Parathyroid adenoma (tissue), 2 donors: ENCODE data around the gene NT5DC3.

Experiments
- H2AFZ ChIP-seq: fragments of 300-600 bp; sonication (generic); one replicate; pipeline ENCODE4 v1.7.0; 2017; ENCODE audit warnings: antibody characterized with exemption, mild to moderate bottlenecking
- H3K27ac ChIP-seq: fragments of 300-600 bp; sonication (generic); one replicate; pipeline ENCODE4 v1.7.0; 2017
- H3K27me3 ChIP-seq: fragments of 300-600 bp; sonication (generic); one replicate; pipeline ENCODE4 v1.7.0; 2017; ENCODE audit warnings: low read length; ENCODE audit not compliant: control insufficient read depth, insufficient read depth
- H3K36me3 ChIP-seq: fragments of 300-600 bp; sonication (generic); one replicate; pipeline ENCODE4 v1.7.0; 2017; ENCODE audit warnings: low read length; ENCODE audit not compliant: control insufficient read depth, insufficient read depth
- H3K4me1 ChIP-seq: fragments of 300-600 bp; sonication (generic); one replicate; pipeline ENCODE4 v1.7.0; 2017; ENCODE audit warnings: control low read depth
- H3K4me2 ChIP-seq: fragments of 300-600 bp; sonication (generic); one replicate; pipeline ENCODE4 v1.7.0; 2017; ENCODE audit warnings: low read length
- H3K4me3 ChIP-seq: fragments of 300-600 bp; sonication (generic); one replicate; pipeline ENCODE4 v1.7.0; 2017; ENCODE audit warnings: low read depth, low read length
- H3K79me2 ChIP-seq: fragments of 300-600 bp; sonication (generic); one replicate; pipeline ENCODE4 v1.7.0; 2017; ENCODE audit warnings: control low read depth
- H3K9ac ChIP-seq: fragments of 300-600 bp; sonication (generic); one replicate; pipeline ENCODE4 v1.7.0; 2017; ENCODE audit warnings: mild to moderate bottlenecking
- H3K9me3 ChIP-seq: fragments of 300-600 bp; sonication (generic); one replicate; pipeline ENCODE4 v1.7.0; 2017; ENCODE audit warnings: low read length; ENCODE audit not compliant: control insufficient read depth
- CTCF ChIP-seq: fragments of 300-600 bp; sonication (generic); IDR thresholded peaks from one replicate; pipeline ENCODE4 v1.7.0; 2017; ENCODE audit warnings: antibody characterized with exemption, mild to moderate bottlenecking
- donor health status: primary hyperparathyroidism.

Gene NT5DC3

GRCh38 chr12:103794309-103795213 is 46.5 kb downstream of the NT5DC3 start:
- no peak for TF ChIP-seq CTCF
- Histone ChIP-seq H3K9ac (no peak overlapping the region), H2AFZ (no peak overlapping the region), H3K36me3 (no peaks in the 10 kb centered on the region), H3K4me2 (no peak overlapping the region), H3K4me1 (no peaks in the 10 kb centered on the region), H3K27ac (no peak overlapping the region), H3K27me3 (no peaks in the 10 kb centered on the region), H3K9me3 (no peaks in the 10 kb centered on the region), H3K79me2 (no peaks in the 10 kb centered on the region), H3K4me3 (no peak overlapping the region)

DNA sequence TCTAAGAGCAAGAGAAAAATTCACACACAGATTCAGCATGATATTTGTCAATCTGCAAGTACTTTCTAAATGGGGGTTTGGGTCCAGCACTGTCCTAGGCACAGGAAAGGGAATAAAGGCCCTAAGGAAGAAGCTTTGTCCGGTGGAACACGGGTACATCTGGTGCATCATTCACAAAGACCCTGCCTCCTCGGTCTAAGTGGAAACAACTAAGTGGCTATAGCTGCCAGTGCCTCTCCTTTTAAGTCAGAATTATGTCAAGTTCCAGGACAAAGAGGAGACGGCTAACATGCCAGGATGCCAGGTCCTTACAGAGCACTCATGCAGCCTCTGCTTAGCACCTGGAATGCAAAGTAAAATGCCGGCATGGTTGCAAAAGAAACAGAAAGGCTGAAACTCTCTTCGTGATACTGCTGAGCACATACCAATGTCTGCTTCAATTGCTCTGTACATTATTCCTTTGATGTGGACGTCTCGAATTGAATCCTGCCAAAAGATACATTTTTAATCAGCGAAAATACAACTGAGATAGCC is 47.5 kb downstream of the NT5DC3 start:
- no peaks in the 10 kb centered on the region for H3K9me3 ChIP-seq
- no peak overlapping the region for H3K4me2 ChIP-seq
- no peak for TF ChIP-seq CTCF
- H3K4me1 ChIP-seq, result no peaks in the 10 kb centered on the region
- H2AFZ ChIP-seq, result no peak overlapping the region
- H3K9ac ChIP-seq, result no peak overlapping the region
- H3K79me2 ChIP-seq, result no peaks in the 10 kb centered on the region
- H3K4me3 ChIP-seq, result no peak overlapping the region
- H3K36me3 ChIP-seq, result no peaks in the 10 kb centered on the region
- H3K27me3 ChIP-seq, result no peaks in the 10 kb centered on the region
- H3K27ac ChIP-seq, result no peak overlapping the region

- no peak overlapping the region for H3K4me2 ChIP-seq
- no peak overlapping the region for H3K27ac ChIP-seq
- no peaks in the 10 kb centered on the region for H3K27me3 ChIP-seq
- TF ChIP-seq CTCF, result no peak
- no peaks in the 10 kb centered on the region for H3K9me3 ChIP-seq
- H3K4me1 ChIP-seq, result no peaks in the 10 kb centered on the region
- H3K36me3 ChIP-seq, result no peaks in the 10 kb centered on the region
- no peak overlapping the region for H2AFZ ChIP-seq
- H3K79me2 ChIP-seq, result no peaks in the 10 kb centered on the region
- no peak overlapping the region for H3K4me3 ChIP-seq
- H3K9ac ChIP-seq, result no peak overlapping the region
Measured at GRCh38 chr12:103793046-103793445, 48.0 kb downstream of the NT5DC3 start.

DNA sequence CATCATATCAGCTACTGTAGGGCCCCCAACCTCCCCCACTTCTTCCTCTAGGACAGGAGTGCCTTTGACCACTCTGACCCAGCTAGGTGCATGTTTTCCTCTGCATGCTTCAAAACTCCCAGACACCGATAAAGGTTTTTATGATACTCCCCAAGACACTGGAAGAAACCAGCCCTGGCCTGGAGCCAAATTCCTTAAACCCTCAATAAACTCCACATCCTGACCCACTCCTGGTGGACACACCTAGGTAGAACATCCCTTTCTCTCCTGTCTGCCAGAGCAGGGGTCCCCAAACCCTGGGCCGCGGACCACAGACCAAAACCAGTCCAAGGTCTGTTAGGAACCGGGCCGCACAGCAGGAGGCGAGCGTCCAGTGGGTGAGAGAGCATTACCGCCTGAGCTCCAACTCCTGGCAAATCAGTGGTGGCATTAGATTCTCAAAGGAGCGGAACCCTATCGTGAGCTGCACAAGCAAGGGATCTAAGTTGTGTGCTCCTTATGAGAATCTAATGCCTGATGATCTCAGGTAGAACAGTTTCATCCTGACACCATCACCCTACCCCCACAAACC is 49.6 kb downstream of the NT5DC3 start:
- Histone ChIP-seq H3K4me2 (no peak overlapping the region), H3K36me3 (no peaks in the 10 kb centered on the region), H3K79me2 (no peaks in the 10 kb centered on the region), H3K9ac (no peak overlapping the region), H3K4me1 (no peaks in the 10 kb centered on the region), H3K27ac (no peak overlapping the region), H2AFZ (no peak overlapping the region), H3K27me3 (no peaks in the 10 kb centered on the region), H3K9me3 (no peaks in the 10 kb centered on the region), H3K4me3 (no peak overlapping the region)
- TF ChIP-seq CTCF, result no peak
